Osteoblast (primary cell): ENCODE data around the gene FHIT. TPM values are rescaled to one million over a fixed set of nuclear protein-coding genes. Genes with fewer than 3 reads are reported as not detected.

Experiments
- DNase-seq: peaks from one replicate; pipeline ENCODE4 v3.0.0; 2011; ENCODE audit warnings: low spot score, mixed read lengths; ENCODE audit not compliant: insufficient read length; ENCODE audit errors: missing footprints
- H2AFZ ChIP-seq: 2 replicates; pipeline ENCODE4 v1.6.0; 2011; ENCODE audit warnings: mild to moderate bottlenecking, low read length
- H3K27ac ChIP-seq: 2 replicates; pipeline ENCODE4 v1.5.1; 2011; ENCODE audit warnings: mild to moderate bottlenecking, low read depth, low read length, moderate library complexity
- H3K27me3 ChIP-seq: 2 replicates; pipeline ENCODE4 v1.6.0; 2012; ENCODE audit warnings: mild to moderate bottlenecking, control low read depth, inconsistent platforms, low read length, moderate library complexity; ENCODE audit not compliant: insufficient read depth
- H3K36me3 ChIP-seq: 2 replicates; pipeline ENCODE4 v1.5.1; 2011; ENCODE audit warnings: mild to moderate bottlenecking, low read length, control low read depth, moderate library complexity; ENCODE audit not compliant: insufficient read depth
- H3K4me1 ChIP-seq: 2 replicates; pipeline ENCODE4 v1.5.1; 2011; ENCODE audit warnings: mild to moderate bottlenecking, low read length, control low read depth, moderate library complexity; ENCODE audit not compliant: insufficient read depth
- H3K4me2 ChIP-seq: 2 replicates; pipeline ENCODE4 v1.6.0; 2011; ENCODE audit warnings: mild to moderate bottlenecking, low read length; ENCODE audit not compliant: insufficient read depth
- H3K4me3 ChIP-seq: fragments of 200-600 bp; sonication (generic); 3 replicates; pipeline ENCODE4 v1.5.1; 2012; ENCODE audit warnings: mild to moderate bottlenecking, low read length, inconsistent platforms; ENCODE audit not compliant: insufficient read depth
- H3K79me2 ChIP-seq: 2 replicates; pipeline ENCODE4 v1.6.0; 2012; ENCODE audit warnings: mild to moderate bottlenecking, low read length, control low read depth, inconsistent platforms; ENCODE audit not compliant: insufficient read depth
- H3K9me3 ChIP-seq: 2 replicates; pipeline ENCODE4 v1.5.1; 2011; ENCODE audit warnings: low read depth, low read length, control low read depth
- H4K20me1 ChIP-seq: 2 replicates; pipeline ENCODE4 v1.6.0; 2012; ENCODE audit warnings: mild to moderate bottlenecking, low read length, control low read depth; ENCODE audit not compliant: insufficient read depth
- total RNA-seq: library from RNA; depleted of rRNA; stranded (reverse); fragments of >200 nt; gene quantifications from 2 replicates; pipeline ENCODE4 v1.2.3, GENCODE V29; 2012
- TF ChIP-seq, protein P1 (sequence below): IDR thresholded peaks from 2 replicates; pipeline ENCODE4 v1.5.1; 2011; ENCODE audit warnings: mild to moderate bottlenecking, low read depth, low read length, moderate library complexity; ENCODE audit errors: extremely low read depth

FHIT gene
- total RNA-seq, 1 donor: 3.3 TPM

DNA sequence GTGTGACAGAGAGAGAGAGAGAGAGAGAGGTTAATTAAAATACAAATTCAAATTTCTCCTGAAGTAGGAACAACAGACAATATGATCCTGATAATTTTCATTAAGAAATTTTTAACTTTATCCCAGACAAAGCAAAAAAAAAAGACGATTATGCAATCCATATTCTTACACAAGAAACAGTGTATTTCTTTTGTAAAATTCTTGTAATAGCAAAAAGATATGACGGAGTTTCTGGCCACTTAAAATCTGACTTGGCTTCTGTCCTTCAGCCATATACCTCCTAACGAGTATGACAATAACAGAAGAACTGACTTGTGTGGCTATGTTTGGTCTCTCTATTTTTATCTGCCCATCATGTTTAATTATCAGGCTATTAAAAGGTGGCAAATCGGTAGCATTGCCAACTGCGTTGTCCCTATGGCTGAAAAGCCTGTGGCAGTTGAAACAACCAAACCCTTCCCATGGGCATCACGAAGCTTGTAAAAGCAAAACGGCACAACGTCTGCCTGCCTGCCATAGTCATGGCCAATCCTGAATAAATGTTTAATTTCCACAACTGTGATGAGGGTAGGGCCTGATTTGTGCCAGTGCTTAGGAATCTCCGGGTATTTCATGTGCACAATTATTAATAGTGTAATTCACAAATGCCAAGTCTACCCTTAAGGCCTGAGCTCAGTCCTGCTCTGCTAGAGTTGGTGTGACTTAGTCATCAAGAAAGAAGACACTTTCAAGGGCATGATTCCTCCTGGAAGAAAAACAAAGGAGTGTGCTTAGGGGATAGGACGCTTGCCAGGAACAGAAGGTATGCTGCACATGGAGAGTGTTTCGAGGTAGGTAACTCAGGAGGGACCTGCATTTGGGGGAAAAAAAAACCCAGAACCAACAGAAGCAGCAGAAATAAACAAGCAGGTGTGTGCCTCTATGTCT lies 1090.2 kb downstream of the FHIT start:
- Histone ChIP-seq H3K4me2 (no peak overlapping the region), H3K79me2 (no peaks in the 10 kb centered on the region), H3K27me3 (no peaks in the 10 kb centered on the region), H4K20me1 (no peaks in the 10 kb centered on the region), H3K4me3 (no peak overlapping the region), H3K4me1 (no peaks in the 10 kb centered on the region), H3K36me3 (no peaks in the 10 kb centered on the region), H3K9me3 (no peaks in the 10 kb centered on the region), H3K27ac (no peak overlapping the region), H2AFZ (no peak overlapping the region)
- DNase-seq: peak; percentile 10
- TF ChIP-seq, protein P1, sequence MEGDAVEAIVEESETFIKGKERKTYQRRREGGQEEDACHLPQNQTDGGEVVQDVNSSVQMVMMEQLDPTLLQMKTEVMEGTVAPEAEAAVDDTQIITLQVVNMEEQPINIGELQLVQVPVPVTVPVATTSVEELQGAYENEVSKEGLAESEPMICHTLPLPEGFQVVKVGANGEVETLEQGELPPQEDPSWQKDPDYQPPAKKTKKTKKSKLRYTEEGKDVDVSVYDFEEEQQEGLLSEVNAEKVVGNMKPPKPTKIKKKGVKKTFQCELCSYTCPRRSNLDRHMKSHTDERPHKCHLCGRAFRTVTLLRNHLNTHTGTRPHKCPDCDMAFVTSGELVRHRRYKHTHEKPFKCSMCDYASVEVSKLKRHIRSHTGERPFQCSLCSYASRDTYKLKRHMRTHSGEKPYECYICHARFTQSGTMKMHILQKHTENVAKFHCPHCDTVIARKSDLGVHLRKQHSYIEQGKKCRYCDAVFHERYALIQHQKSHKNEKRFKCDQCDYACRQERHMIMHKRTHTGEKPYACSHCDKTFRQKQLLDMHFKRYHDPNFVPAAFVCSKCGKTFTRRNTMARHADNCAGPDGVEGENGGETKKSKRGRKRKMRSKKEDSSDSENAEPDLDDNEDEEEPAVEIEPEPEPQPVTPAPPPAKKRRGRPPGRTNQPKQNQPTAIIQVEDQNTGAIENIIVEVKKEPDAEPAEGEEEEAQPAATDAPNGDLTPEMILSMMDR: no peak

DNA sequence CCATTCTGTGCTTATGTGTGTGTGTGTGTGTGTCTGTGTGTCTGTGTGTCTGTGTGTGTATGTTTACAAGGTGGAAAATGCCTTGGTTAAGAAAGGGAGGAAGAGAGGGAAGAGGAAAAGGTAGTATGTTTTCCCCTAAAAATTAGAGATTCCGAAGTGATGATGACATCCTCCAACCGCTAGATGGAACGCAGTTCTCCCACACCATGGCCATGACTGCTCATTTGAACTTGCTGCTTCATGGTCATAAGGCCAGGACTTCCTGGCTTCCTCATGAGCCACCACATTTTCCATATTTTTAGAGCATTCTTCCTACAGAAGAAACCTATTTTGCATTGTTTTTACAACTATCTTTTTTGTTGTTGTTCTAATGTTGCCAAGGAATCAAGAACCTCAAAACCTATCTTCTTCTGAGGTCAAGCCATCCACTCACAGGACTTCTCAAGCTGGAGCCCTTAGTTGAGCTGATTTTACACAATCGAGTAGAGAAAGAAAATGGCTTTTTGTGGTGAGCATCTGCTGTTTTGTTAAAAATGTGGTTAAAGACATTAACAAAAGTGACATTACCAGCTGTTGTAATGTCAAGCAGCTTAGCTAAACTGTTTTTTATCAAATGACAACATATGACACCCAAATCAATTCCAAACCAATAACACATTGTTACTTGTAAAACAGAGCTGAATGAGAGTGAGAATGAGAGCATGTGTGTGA lies 1091.0 kb downstream of the FHIT start:
- no peak overlapping the region for H3K27ac ChIP-seq
- no peak overlapping the region for H3K4me3 ChIP-seq
- no peaks in the 10 kb centered on the region for H3K36me3 ChIP-seq
- H3K27me3 ChIP-seq: no peaks in the 10 kb centered on the region
- no peak overlapping the region for H3K4me2 ChIP-seq
- no peaks in the 10 kb centered on the region for H4K20me1 ChIP-seq
- TF ChIP-seq, protein P1: no peak
- H3K79me2 ChIP-seq: no peaks in the 10 kb centered on the region
- peak; percentile 39 for DNase-seq
- H3K9me3 ChIP-seq: no peaks in the 10 kb centered on the region
- H2AFZ ChIP-seq: no peak overlapping the region
- H3K4me1 ChIP-seq: no peaks in the 10 kb centered on the region

DNA sequence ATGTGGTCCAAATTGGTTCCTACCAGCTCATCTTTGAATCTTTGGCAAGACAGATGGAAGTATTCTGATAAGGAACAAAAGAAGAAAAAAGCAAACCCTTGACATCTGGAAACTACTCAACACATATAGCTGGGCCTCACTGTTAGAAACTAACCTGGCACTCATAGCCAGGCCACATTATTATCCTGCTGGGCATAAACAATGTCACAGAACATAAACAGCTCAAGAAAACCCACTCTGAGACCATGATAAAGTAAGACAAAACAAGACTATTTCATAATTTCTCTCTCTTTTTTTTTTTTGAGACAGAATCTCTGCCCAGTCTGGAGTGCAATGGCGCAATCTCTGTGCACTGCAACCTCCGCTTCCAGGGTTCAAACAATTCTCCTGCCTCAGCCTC lies 1093.2 kb downstream of the FHIT start:
- Histone ChIP-seq H3K9me3 (no peaks in the 10 kb centered on the region), H4K20me1 (no peaks in the 10 kb centered on the region), H3K79me2 (no peaks in the 10 kb centered on the region), H2AFZ (no peak overlapping the region), H3K4me2 (no peak overlapping the region), H3K27ac (no peak overlapping the region), H3K36me3 (no peaks in the 10 kb centered on the region), H3K4me1 (no peaks in the 10 kb centered on the region), H3K27me3 (no peaks in the 10 kb centered on the region), H3K4me3 (no peak overlapping the region)
- TF ChIP-seq, protein P1: no peak
- no peak for DNase-seq

DNA sequence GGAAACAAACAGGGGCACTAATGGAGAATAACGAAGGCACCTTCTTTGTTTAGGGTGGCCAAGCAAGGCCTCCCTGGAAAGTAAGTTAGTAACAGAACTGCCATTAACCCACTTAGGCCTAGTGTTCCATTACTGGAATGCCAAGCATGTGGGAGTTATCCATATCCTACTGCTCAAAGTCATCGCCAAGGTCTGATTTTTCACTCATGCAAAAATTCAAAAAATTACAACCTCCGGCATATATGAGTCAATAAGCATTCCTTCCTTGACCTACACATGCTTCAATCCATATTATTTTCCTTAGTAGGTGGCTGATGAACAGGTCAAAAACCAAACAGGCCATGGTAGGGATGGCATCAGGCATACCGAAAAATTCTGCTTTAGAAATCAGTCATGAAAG lies 1097.2 kb downstream of the FHIT start:
- Histone ChIP-seq H4K20me1 (no peaks in the 10 kb centered on the region), H3K27ac (no peak overlapping the region), H3K4me1 (no peaks in the 10 kb centered on the region), H3K4me2 (no peak overlapping the region), H2AFZ (no peak overlapping the region), H3K79me2 (no peaks in the 10 kb centered on the region), H3K9me3 (no peaks in the 10 kb centered on the region), H3K36me3 (no peaks in the 10 kb centered on the region), H3K27me3 (no peaks in the 10 kb centered on the region), H3K4me3 (no peak overlapping the region)
- no peak for DNase-seq
- TF ChIP-seq, protein P1: no peak
